ENCODE measurements around the gene C6orf15. TPM values are rescaled to one million over a fixed set of nuclear protein-coding genes. Genes with fewer than 3 reads are reported as not detected.

Gene C6orf15
- total and polyA plus RNA-seq, 2 donors from 2014 or later, result not detected

GRCh38 chr6:31098449-31098938 is 13.9 kb downstream of the C6orf15 start:
- Histone ChIP-seq H3K9me3 (ENCODE audit: control insufficient read depth in 2 of 3, insufficient read depth in 1 of 3, low read length in 3 of 3) (no peaks in the 10 kb centered on the region), H3K27me3 (ENCODE audit: control insufficient read depth, insufficient read depth, low read length) (no peaks in the 10 kb centered on the region), H3K9ac (ENCODE audit: low read length in 3 of 3) (no peak overlapping the region), H3K4me3 (ENCODE audit: low read length in 3 of 3) (no peak overlapping the region), H3K36me3 (ENCODE audit: control insufficient read depth in 2 of 3, insufficient read depth in 3 of 3, low read length in 3 of 3) (no peaks in the 10 kb centered on the region), H3K4me1 (ENCODE audit: control insufficient read depth in 2 of 3, insufficient read depth in 2 of 3, low read depth in 1 of 3, low read length in 3 of 3) (peaks cover 0 to 4% (median 0%) of the 10 kb centered on the region in 3 donors), H3K27ac (ENCODE audit: low read depth in 2 of 2, low read length in 2 of 2) (no peak overlapping the region)
- intact Hi-C loops (cut with DNase I), result no loop called here
- no peak for FAIRE-seq
- DNase-seq, result no peak
- no peak for TF ChIP-seq CTCF (IDR thresholded peaks at IDR 0.05; ENCODE audit: borderline replicate concordance, extremely low read depth, insufficient read depth)

DNA sequence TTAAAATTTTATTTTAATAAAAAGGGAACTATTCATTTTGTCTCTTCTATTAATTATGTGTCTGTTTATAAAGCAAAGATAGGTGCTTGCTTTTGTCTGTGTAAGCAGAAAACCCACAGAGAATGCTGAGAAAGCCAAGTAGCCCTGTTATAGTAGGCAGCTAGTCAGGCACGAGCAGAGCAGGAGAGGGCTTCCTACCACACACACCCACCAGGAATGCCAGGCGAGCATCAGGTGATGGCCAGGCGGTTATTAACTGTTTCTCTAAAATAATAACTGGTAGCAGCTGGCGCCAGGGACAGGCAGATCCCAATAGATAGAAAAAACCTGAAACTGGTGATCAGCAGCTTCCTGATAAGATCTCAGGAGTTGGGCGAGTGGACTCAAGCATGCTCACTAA is 15.7 kb downstream of the C6orf15 start:
- Histone ChIP-seq H3K27me3 (ENCODE audit: control insufficient read depth, insufficient read depth, low read length) (no peaks in the 10 kb centered on the region), H3K4me1 (ENCODE audit: control insufficient read depth in 2 of 3, insufficient read depth in 2 of 3, low read depth in 1 of 3, low read length in 3 of 3) (peaks cover 0 to 4% (median 3%) of the 10 kb centered on the region in 3 donors), H3K9me3 (ENCODE audit: control insufficient read depth in 2 of 3, insufficient read depth in 1 of 3, low read length in 3 of 3) (no peaks in the 10 kb centered on the region), H3K36me3 (ENCODE audit: control insufficient read depth in 2 of 3, insufficient read depth in 3 of 3, low read length in 3 of 3) (no peaks in the 10 kb centered on the region), H3K4me3 (ENCODE audit: low read length in 3 of 3) (no peak overlapping the region), H3K27ac (ENCODE audit: low read depth in 2 of 2, low read length in 2 of 2) (no peak overlapping the region), H3K9ac (ENCODE audit: low read length in 3 of 3) (no peak overlapping the region)
- intact Hi-C loops (cut with DNase I), result no loop called here
- FAIRE-seq, result no peak
- no peak for TF ChIP-seq CTCF (IDR thresholded peaks at IDR 0.05; ENCODE audit: borderline replicate concordance, extremely low read depth, insufficient read depth)
- no peak for DNase-seq

DNA sequence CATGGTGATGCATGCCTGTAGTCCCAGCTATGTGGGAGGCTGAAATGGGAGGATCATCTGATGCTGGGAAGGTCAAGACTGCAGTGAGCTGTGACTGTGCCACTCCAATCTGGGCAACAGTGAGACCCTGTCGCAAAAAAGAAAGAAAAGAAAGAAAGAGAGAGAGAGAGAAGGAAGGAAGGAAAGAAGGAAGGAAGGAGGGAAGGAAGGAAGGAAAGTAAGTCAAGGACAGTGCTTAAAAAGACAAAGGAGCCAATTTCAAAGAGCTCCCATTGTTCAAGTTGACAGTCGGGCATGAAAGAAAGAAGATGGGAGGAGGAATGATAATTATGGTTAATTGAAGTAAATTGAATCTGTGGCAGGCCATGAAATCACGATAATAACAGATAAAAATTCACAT is 16.2 kb downstream of the C6orf15 start:
- Histone ChIP-seq H3K9me3 (ENCODE audit: control insufficient read depth in 2 of 3, insufficient read depth in 1 of 3, low read length in 3 of 3) (no peaks in the 10 kb centered on the region), H3K36me3 (ENCODE audit: control insufficient read depth in 2 of 3, insufficient read depth in 3 of 3, low read length in 3 of 3) (no peaks in the 10 kb centered on the region), H3K4me1 (ENCODE audit: control insufficient read depth in 2 of 3, insufficient read depth in 2 of 3, low read depth in 1 of 3, low read length in 3 of 3) (peaks cover 0 to 4% (median 3%) of the 10 kb centered on the region in 3 donors), H3K9ac (ENCODE audit: low read length in 3 of 3) (no peak overlapping the region), H3K27me3 (ENCODE audit: control insufficient read depth, insufficient read depth, low read length) (no peaks in the 10 kb centered on the region), H3K27ac (ENCODE audit: low read depth in 2 of 2, low read length in 2 of 2) (no peak overlapping the region), H3K4me3 (ENCODE audit: low read length in 3 of 3) (no peak overlapping the region)
- DNase-seq, result no peak
- FAIRE-seq, result no peak
- no peak for TF ChIP-seq CTCF (IDR thresholded peaks at IDR 0.05; ENCODE audit: borderline replicate concordance, extremely low read depth, insufficient read depth)
- intact Hi-C loops (cut with DNase I), result no loop called here

DNA sequence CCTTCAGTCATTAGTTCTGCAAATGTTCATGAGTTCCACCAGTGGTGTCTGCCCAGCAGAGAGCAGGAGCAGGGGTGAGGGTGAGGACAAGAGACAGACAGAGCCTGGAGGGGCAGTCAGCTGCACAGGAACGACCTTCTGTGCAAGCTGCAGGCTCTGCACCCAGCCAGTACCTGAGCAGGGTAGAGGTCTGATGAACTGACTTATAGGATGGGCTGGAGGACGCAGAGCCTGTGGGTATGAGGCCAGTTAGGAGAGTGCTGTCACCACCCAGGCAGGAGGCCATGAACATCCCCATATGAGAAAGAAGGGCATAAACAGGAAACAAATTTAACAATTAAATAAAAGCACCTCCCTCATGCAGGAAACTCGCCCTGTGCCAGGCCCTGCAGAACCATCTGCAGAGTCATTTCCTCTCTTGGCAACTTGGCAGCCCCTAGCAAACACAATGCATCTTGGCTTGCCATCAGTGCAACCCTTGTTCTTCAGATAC is 17.9 kb downstream of the C6orf15 start:
- DNase-seq (no peak), FAIRE-seq (no peak)
- no peak overlapping the region for H3K9ac ChIP-seq (ENCODE audit: low read length in 3 of 3)
- no peaks in the 10 kb centered on the region for H3K36me3 ChIP-seq (ENCODE audit: control insufficient read depth in 2 of 3, insufficient read depth in 3 of 3, low read length in 3 of 3)
- no peak for TF ChIP-seq CTCF (IDR thresholded peaks at IDR 0.05; ENCODE audit: borderline replicate concordance, extremely low read depth, insufficient read depth)
- H3K27ac ChIP-seq (ENCODE audit: low read depth in 2 of 2, low read length in 2 of 2), result no peak overlapping the region
- intact Hi-C loops (cut with DNase I), result no loop called here
- peaks cover 0 to 4% (median 3%) of the 10 kb centered on the region in 3 donors for H3K4me1 ChIP-seq (ENCODE audit: control insufficient read depth in 2 of 3, insufficient read depth in 2 of 3, low read depth in 1 of 3, low read length in 3 of 3)
- H3K9me3 ChIP-seq (ENCODE audit: control insufficient read depth in 2 of 3, insufficient read depth in 1 of 3, low read length in 3 of 3), result no peaks in the 10 kb centered on the region
- no peaks in the 10 kb centered on the region for H3K27me3 ChIP-seq (ENCODE audit: control insufficient read depth, insufficient read depth, low read length)
- no peak overlapping the region for H3K4me3 ChIP-seq (ENCODE audit: low read length in 3 of 3)
